ENCODE data around the gene GLRX3. TPM values are rescaled to one million over a fixed set of nuclear protein-coding genes. Genes with fewer than 3 reads are reported as not detected.

GLRX3 gene
- total RNA-seq, 4 donors from 2014 or later: 28.4 to 38.2 (median 35.9) TPM

GRCh38 chr10:130159192-130159794, 23.1 kb downstream of the GLRX3 start:
- 81 to 89% methylated on average over 2 of the region's 2 CpGs for WGBS, 2 donors
- H3K9me3 ChIP-seq: no peaks in the 10 kb centered on the region
- peaks cover 0 to 38% (median 4%) of the 10 kb centered on the region in 3 donors for H3K36me3 ChIP-seq
- no peaks in the 10 kb centered on the region for H3K4me1 ChIP-seq
- no peak for DNase-seq (ENCODE audit: low spot score in 2 of 2)
- no peak overlapping the region for H3K4me3 ChIP-seq
- no peaks in the 10 kb centered on the region for H3K27me3 ChIP-seq
- H3K27ac ChIP-seq: no peak overlapping the region
- TF ChIP-seq EP300 (IDR thresholded peaks at IDR 0.05): no peak
- no peak for TF ChIP-seq CTCF (IDR thresholded peaks at IDR 0.05)
- TF ChIP-seq POLR2A (IDR thresholded peaks at IDR 0.05): no peak

DNA sequence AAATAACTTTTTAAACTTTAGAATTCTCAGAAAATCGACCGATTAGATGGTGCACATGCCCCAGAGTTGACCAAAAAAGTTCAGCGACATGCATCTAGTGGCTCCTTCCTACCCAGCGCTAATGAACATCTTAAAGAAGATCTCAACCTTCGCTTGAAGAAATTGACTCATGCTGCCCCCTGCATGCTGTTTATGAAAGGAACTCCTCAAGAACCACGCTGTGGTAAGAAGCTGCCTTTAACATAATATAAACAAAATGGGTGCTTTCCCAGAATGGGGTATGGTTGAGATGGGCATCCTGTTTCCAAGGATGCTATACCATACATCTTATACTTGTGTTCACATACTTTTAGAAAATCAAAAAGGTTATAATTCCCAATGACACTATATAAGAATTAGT, 24.6 kb downstream of the GLRX3 start:
- 74 to 82% methylated on average over 6 of the region's 6 CpGs for WGBS, 2 donors
- TF ChIP-seq CTCF (IDR thresholded peaks at IDR 0.05) (no peak), EP300 (IDR thresholded peaks at IDR 0.05) (no peak), POLR2A (IDR thresholded peaks at IDR 0.05) (no peak)
- H3K36me3 ChIP-seq: peaks cover 0 to 42% (median 4%) of the 10 kb centered on the region in 3 donors
- DNase-seq (ENCODE audit: low spot score in 2 of 2): no peak
- no peaks in the 10 kb centered on the region for H3K9me3 ChIP-seq
- H3K27ac ChIP-seq: no peak overlapping the region
- H3K4me3 ChIP-seq: no peak overlapping the region
- H3K4me1 ChIP-seq: no peaks in the 10 kb centered on the region
- H3K27me3 ChIP-seq: no peaks in the 10 kb centered on the region

GRCh38 chr10:130161331-130161730, 25.1 kb downstream of the GLRX3 start:
- H3K4me1 ChIP-seq: no peaks in the 10 kb centered on the region
- H3K36me3 ChIP-seq: peaks cover 0 to 48% (median 4%) of the 10 kb centered on the region in 3 donors
- 88 to 92% methylated on average over 2 of the region's 2 CpGs for WGBS, 2 donors
- no peaks in the 10 kb centered on the region for H3K9me3 ChIP-seq
- no peak overlapping the region for H3K27ac ChIP-seq
- H3K27me3 ChIP-seq: no peaks in the 10 kb centered on the region
- H3K4me3 ChIP-seq: no peak overlapping the region
- DNase-seq (ENCODE audit: low spot score in 2 of 2): no peak
- TF ChIP-seq CTCF (IDR thresholded peaks at IDR 0.05) (no peak), POLR2A (IDR thresholded peaks at IDR 0.05) (no peak), EP300 (IDR thresholded peaks at IDR 0.05) (no peak)

- WGBS, 2 donors: 91 to 94% methylated on average over 7 of the region's 7 CpGs
- Histone ChIP-seq H3K4me1 (no peaks in the 10 kb centered on the region), H3K36me3 (peaks cover 0 to 75% (median 2%) of the 10 kb centered on the region in 3 donors), H3K9me3 (no peaks in the 10 kb centered on the region), H3K4me3 (no peak overlapping the region), H3K27me3 (no peaks in the 10 kb centered on the region), H3K27ac (no peak overlapping the region)
- no peak for DNase-seq (ENCODE audit: low spot score in 2 of 2)
- TF ChIP-seq CTCF (IDR thresholded peaks at IDR 0.05) (no peak), POLR2A (IDR thresholded peaks at IDR 0.05) (no peak), EP300 (IDR thresholded peaks at IDR 0.05) (no peak)
Observed at GRCh38 chr10:130167193-130167592, 31.0 kb downstream of the GLRX3 start.

GRCh38 chr10:130167707-130168106, 31.5 kb downstream of the GLRX3 start:
- Histone ChIP-seq H3K27me3 (no peaks in the 10 kb centered on the region), H3K4me3 (no peak overlapping the region), H3K4me1 (no peaks in the 10 kb centered on the region), H3K9me3 (no peaks in the 10 kb centered on the region), H3K27ac (no peak overlapping the region), H3K36me3 (peaks cover 0 to 73% (median 3%) of the 10 kb centered on the region in 3 donors)
- DNase-seq (ENCODE audit: low spot score in 2 of 2): no peak
- TF ChIP-seq CTCF (IDR thresholded peaks at IDR 0.05): no peak
- TF ChIP-seq POLR2A (IDR thresholded peaks at IDR 0.05): no peak
- TF ChIP-seq EP300 (IDR thresholded peaks at IDR 0.05): no peak
- 96% methylated on average over 7 of the region's 7 CpGs for WGBS, 2 donors

Measured in tibial nerve (tissue), 4 donors.